LHCN-M2 (cell line): ENCODE data around the gene ROCK2. TPM values are rescaled to one million over a fixed set of nuclear protein-coding genes. Genes with fewer than 3 reads are reported as not detected.

Experiments
- DNase-seq: peaks from one replicate; pipeline ENCODE4 v3.0.0-alpha.2; 2012; ENCODE audit warnings: low read depth
- polyA plus RNA-seq: library from polyadenylated mRNA; unstranded; fragments of >200 nt; gene quantifications from one replicate; pipeline ENCODE4 v1.2.1, GENCODE V29; 2012; ENCODE audit warnings: missing spikeins
- total RNA-seq: library from RNA; depleted of rRNA; stranded (reverse); fragments of >200 nt; gene quantifications from 2 replicates; pipeline ENCODE4 v1.2.3, GENCODE V29; 2014; rRNA removed

ROCK2 gene
- total RNA-seq = 32.2 and 37.5 TPM in 2 replicates
- 10.3 TPM for polyA plus RNA-seq

GRCh38 chr2:11344342-11344955 is at the start of gene ROCK2:
Gene ROCK2 (minus strand): TSS chr2:11344636. CDS start chr2:11344136, 500 bp downstream.
- DNase-seq = peak; percentile 83

- DNase-seq = no peak
These were observed 49.3 kb upstream of the ROCK2 start for GRCh38 chr2:11393711-11394236.

GRCh38 chr2:11391942-11392266 is 47.5 kb upstream of the ROCK2 start:
- no peak for DNase-seq

- DNase-seq = no peak
These were observed 45.9 kb upstream of the ROCK2 start for GRCh38 chr2:11390399-11390658.

- DNase-seq = no peak
These were observed 45.3 kb upstream of the ROCK2 start for GRCh38 chr2:11389551-11390398.

GRCh38 chr2:11389052-11389420 is 44.6 kb upstream of the ROCK2 start:
- no peak for DNase-seq

- DNase-seq = no peak
These were observed 44.0 kb upstream of the ROCK2 start for GRCh38 chr2:11388262-11389051.

- no peak for DNase-seq
These were observed 43.4 kb upstream of the ROCK2 start for GRCh38 chr2:11387843-11388242.

GRCh38 chr2:11387100-11387390 is 42.6 kb upstream of the ROCK2 start:
- DNase-seq = no peak

- no peak for DNase-seq
These were observed 41.4 kb upstream of the ROCK2 start for GRCh38 chr2:11385847-11386246.

- DNase-seq = no peak
These were observed 40.8 kb upstream of the ROCK2 start for GRCh38 chr2:11385216-11385615.

- peak; percentile 31 for DNase-seq
These were observed 35.1 kb upstream of the ROCK2 start for GRCh38 chr2:11379558-11379957.

- DNase-seq = peak; percentile 32
These were observed 33.6 kb upstream of the ROCK2 start for GRCh38 chr2:11377928-11378545.

GRCh38 chr2:11376071-11376470 is 31.6 kb upstream of the ROCK2 start:
- DNase-seq = no peak

- no peak for DNase-seq
These were observed 31.2 kb upstream of the ROCK2 start for GRCh38 chr2:11375689-11376027.

- peak; percentile 67 for DNase-seq
These were observed 30.7 kb upstream of the ROCK2 start for GRCh38 chr2:11375025-11375688.

GRCh38 chr2:11373096-11373495 is 28.7 kb upstream of the ROCK2 start:
- DNase-seq = no peak

- DNase-seq = no peak
These were observed 26.9 kb upstream of the ROCK2 start for GRCh38 chr2:11371092-11371937.

GRCh38 chr2:11370377-11371091 is 26.1 kb upstream of the ROCK2 start:
- DNase-seq = no peak

- no peak for DNase-seq
These were observed 23.7 kb upstream of the ROCK2 start for GRCh38 chr2:11368059-11368572.
